GM18861 (cell line): Measurements from ENCODE around the gene ADAMTSL3.
"Not testable (repeated sequence)": the region's sequence is repeated elsewhere in the genome, so short reads cannot be mapped to it uniquely, and the experiment has no call there.

Source experiments
- ATAC-seq: cut with Tn5 transposase; IDR thresholded peaks from one replicate; pipeline ENCODE4 v1.9.1; 2021; ENCODE audit not compliant: unreplicated experiment

The ADAMTSL3 gene

GRCh38 chr15:84079885-84080777, 426.2 kb downstream of the ADAMTSL3 start:
- ATAC-seq: peak; percentile 62

DNA sequence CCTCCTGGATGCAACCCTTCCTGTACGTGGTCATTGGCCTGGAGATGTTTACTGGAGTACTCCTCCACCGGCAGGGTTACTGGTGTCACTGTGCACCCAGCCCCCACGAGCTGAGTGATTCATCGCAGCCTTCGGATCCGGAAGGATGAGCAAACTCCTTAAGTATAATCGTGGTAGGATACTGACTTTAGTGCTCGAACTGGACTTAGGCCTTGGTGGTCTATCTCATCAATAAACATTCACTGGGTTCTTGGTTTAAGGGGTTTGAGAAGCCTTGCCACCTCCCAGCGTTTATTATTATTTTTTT, 426.8 kb downstream of the ADAMTSL3 start:
- ATAC-seq: not testable (repeated sequence)

DNA sequence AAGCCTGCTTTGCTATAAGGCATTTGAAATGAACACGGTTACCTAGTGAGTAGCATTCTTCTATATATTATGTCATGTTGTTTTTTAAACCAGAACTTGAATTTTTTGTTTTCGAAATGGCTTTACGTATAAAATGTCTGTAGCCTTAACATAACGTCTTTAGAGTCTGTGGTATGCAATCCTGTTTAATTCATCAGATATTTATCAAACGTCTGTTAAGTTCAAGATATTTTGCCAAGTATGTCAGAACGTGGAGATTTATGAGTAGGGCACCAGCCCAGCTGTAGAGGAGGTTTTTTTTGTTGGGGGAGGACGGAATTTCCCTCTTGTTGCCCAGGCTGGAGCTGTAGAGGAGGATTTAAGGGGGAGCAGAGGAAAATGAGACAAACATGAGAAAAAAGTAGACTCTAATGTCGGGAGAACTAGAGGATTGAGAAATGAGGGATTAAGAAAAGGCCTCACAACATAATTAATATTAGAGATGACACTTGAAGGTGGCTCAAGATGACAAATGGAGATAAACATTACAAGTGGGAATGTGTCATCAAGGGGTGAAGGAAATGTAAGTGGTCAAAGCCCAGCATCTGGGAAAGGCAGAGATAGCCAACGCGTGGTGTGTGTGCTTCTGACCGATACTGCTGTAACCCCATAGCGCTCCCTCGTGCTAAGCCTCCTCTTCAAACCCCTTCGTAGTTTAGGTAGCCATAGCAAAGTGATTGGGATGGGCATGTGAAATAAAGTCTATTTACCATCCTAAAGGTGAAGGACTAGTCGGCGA, 427.7 kb downstream of the ADAMTSL3 start:
- ATAC-seq: no peak

DNA sequence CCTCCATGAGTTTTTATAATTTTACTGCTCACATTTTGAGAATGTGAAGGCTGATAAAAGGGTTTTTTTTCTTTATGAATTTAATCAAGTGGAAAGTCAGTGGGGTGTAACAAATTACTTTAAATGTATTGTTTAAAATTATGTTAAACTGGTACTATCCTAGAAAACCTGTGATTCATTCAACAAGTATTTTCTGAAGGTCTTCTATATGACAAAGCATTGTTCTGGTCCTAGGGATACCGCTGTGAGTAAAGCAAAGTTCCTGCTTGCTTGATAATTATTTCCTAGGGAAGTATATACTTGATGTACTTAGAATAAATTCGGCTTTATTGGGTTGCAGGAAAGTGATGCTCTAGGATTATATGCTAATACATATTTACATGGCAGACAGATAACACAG, 428.8 kb downstream of the ADAMTSL3 start:
- no peak for ATAC-seq

DNA sequence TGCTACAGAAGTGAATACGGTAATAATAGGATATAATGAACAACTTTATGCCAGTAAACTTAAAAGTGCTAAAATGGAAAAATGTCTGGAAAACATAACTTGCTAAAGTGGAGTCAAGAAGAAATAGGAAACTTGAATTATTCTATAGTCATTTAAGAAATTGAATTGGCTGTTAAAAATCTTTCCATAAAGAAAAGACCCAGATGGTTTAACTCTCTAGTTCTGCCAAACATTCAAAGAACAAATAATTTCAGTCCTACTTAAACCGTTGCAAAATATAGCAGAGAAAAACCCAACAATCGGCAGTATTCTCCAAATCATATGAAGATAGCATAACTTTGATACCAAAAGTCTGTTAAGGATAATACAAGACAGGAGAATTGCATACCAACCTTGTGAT, 432.1 kb downstream of the ADAMTSL3 start:
- not testable (repeated sequence) for ATAC-seq
